Spinal cord (tissue), 10 donors: ENCODE measurements around the gene NUBPL. TPM values are rescaled to one million over a fixed set of nuclear protein-coding genes. Genes with fewer than 3 reads are reported as not detected.

ENCODE experiments used
- DNase-seq, 6 donors: peaks; one replicate each; pipeline versions ENCODE4 v3.0.0 to v3.0.0-alpha.2; 2013 to 2015; ENCODE audit warnings: low spot score in 6 of 6, low read depth in 4 of 6
- H3K27ac ChIP-seq: one replicate; pipeline ENCODE4 v1.5.1; 2013; ENCODE audit warnings: low read depth, low read length, control low read depth
- H3K27me3 ChIP-seq: one replicate; pipeline ENCODE4 v1.6.1; 2013; ENCODE audit warnings: low read length; ENCODE audit not compliant: control insufficient read depth, insufficient read depth
- H3K36me3 ChIP-seq: one replicate; pipeline ENCODE4 v1.6.1; 2013; ENCODE audit warnings: low read length; ENCODE audit not compliant: control insufficient read depth, insufficient read depth
- H3K4me1 ChIP-seq: one replicate; pipeline ENCODE4 v1.6.1; 2013; ENCODE audit warnings: low read length; ENCODE audit not compliant: control insufficient read depth, insufficient read depth
- H3K4me3 ChIP-seq: one replicate; pipeline ENCODE4 v1.5.1; 2013; ENCODE audit warnings: low read depth, low read length, control low read depth
- H3K9me3 ChIP-seq: one replicate; pipeline ENCODE4 v1.6.1; 2013; ENCODE audit warnings: low read length; ENCODE audit not compliant: control insufficient read depth, insufficient read depth
- WGBS: methylation state at CpG from one replicate; pipeline ENCODE4 v1.1.5; 2013; ENCODE audit warnings: missing lambda C conversion rate; ENCODE audit not compliant: insufficient coverage; 5-methylcytosine and 5-hydroxymethylcytosine counted together
- long read RNA-seq, 4 donors: transcript quantifications; one replicate each; lab custom pipeline, GENCODE V29; 2026
- polyA plus RNA-seq, 2 donors: library from polyadenylated mRNA; unstranded; fragments of 120-200 nt; gene quantifications; one replicate each; pipeline ENCODE4 v1.2.1, GENCODE V29; 2013; ENCODE audit not compliant: insufficient read length in 2 of 2
- total RNA-seq, 2 donors: library from RNA; depleted of rRNA in 1 of 2; stranded (reverse); fragments of 120-200 nt in 1 of 2; fragments of >200 nt in 1 of 2; gene quantifications; one replicate each; pipeline versions ENCODE4 v1.2.3 to v1.2.4, GENCODE V29; 2013 to 2014
- donor health status: healthy.

The NUBPL gene, protein sequence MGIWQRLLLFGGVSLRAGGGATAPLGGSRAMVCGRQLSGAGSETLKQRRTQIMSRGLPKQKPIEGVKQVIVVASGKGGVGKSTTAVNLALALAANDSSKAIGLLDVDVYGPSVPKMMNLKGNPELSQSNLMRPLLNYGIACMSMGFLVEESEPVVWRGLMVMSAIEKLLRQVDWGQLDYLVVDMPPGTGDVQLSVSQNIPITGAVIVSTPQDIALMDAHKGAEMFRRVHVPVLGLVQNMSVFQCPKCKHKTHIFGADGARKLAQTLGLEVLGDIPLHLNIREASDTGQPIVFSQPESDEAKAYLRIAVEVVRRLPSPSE
- total RNA-seq (10 to 100 TPM; 11.7 to 17.9 TPM), polyA plus RNA-seq (10 to 100 TPM; 11.2 to 11.3 TPM)
- long read RNA-seq, donor 1, full-length matches to known transcripts, result 3 of 3 reads
- long read RNA-seq, donor 1, partial matches to known transcripts, result 0 of 3 reads
- long read RNA-seq, donor 1, other reads (novel, unspliced or antisense), result 0 of 3 reads
- long read RNA-seq, donor 2, result 0 reads
- long read RNA-seq, donor 3, partial matches to known transcripts, result 0 of 1 reads
- long read RNA-seq, donor 3, other reads (novel, unspliced or antisense), result 0 of 1 reads
- long read RNA-seq, donor 4, full-length matches to known transcripts, result 4 of 4 reads
- long read RNA-seq, donor 4, partial matches to known transcripts, result 0 of 4 reads
- long read RNA-seq, donor 4, other reads (novel, unspliced or antisense), result 0 of 4 reads

DNA sequence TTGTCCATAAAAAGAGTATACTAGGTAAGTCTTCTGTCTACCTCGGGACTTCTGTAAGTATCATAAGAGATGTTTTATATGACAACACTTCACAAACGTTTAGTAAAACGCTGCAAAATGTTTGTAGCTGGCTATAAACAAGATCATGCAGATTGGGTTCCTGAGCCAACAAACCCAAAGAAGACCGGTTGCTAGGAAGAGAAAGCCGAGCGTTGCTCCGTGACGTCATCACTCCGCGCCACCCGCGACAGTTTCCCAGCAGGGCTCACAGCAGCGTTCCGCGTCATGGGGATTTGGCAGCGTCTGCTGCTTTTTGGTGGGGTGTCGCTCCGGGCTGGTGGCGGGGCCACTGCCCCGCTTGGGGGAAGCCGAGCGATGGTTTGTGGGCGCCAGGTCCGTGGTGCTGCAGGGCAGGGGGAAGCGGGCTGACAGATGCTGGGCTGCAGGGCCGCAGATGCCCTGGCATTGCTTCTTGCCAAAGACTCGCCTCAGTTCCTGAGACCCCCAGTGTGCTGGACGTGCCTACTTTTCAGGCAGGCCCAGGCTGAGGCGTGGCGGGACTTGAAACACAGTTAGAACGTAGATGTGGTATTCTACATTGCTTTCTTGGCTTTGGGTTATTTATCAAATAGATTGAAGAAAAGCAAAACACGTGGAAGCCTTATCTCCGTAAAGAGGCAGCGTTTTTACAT lies at the start of gene NUBPL:
Gene NUBPL (plus strand): TSS at position 250 of the 692 bp plus-strand sequence. CDS start 36 bp downstream, at position 286.
- peak; percentile 93 to 99 (median 94) for DNase-seq
- Histone ChIP-seq H3K36me3 (no peaks in the 10 kb centered on the region), H3K4me1 (no peaks in the 10 kb centered on the region), H3K9me3 (no peaks in the 10 kb centered on the region), H3K4me3 (peak within 1 kb of the TSS; percentile 92), H3K27ac (peak within 1 kb of the TSS; percentile 91), H3K27me3 (no peaks in the 10 kb centered on the region)
- WGBS, result 0% methylated on average over 30 of the region's 34 CpGs

DNA sequence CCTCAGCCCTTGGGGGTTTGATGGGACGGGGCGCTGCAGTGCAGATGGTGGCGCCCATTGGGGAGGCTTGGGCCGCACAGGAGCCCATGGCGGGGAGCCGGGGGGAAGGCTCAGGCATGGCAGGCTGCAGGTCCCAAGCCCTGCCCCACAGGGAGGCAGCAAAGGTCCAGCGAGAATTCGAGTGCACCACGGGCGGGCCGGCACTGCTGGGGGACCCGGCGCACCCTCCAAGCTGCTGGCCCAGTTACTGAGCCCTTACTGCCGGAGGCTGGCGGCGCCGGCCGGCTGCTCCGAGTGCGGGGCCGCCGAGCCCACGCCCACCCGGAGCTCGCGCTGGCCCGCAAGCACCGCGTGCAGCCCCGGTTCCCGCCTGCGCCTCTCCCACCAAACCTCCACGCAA lies 34.1 kb upstream of the NUBPL start:
- Histone ChIP-seq H3K27ac (no peak overlapping the region), H3K4me1 (no peaks in the 10 kb centered on the region), H3K36me3 (no peaks in the 10 kb centered on the region), H3K9me3 (no peaks in the 10 kb centered on the region), H3K4me3 (no peak overlapping the region), H3K27me3 (no peaks in the 10 kb centered on the region)
- DNase-seq, result no peak
- 97% methylated on average over 33 of the region's 33 CpGs for WGBS

DNA sequence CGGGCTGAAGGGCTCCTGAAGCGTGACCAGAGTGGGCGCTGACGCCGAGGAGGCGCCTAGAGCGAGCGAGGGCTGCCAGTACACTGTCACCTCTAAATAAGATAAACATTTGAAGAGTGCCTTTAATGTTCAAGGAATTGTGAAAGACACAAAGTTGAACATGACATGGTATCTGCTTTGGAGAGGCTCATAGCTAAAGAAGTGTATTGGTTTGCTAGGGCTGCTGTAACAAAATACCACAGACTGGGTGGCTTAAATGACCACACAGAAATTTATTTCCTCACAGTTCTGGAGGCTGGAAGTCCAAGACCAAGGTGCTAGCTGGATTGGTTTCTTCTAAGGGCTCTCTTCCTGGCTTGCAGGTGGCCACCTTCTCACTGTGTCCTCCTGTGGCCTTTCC lies 33.7 kb upstream of the NUBPL start:
- H3K36me3 ChIP-seq, result no peaks in the 10 kb centered on the region
- DNase-seq, result no peak
- no peak overlapping the region for H3K27ac ChIP-seq
- no peaks in the 10 kb centered on the region for H3K4me1 ChIP-seq
- no CpG with 5 or more reads among the region's 8 CpGs for WGBS
- H3K4me3 ChIP-seq, result no peak overlapping the region
- H3K9me3 ChIP-seq, result no peaks in the 10 kb centered on the region
- H3K27me3 ChIP-seq, result no peaks in the 10 kb centered on the region

DNA sequence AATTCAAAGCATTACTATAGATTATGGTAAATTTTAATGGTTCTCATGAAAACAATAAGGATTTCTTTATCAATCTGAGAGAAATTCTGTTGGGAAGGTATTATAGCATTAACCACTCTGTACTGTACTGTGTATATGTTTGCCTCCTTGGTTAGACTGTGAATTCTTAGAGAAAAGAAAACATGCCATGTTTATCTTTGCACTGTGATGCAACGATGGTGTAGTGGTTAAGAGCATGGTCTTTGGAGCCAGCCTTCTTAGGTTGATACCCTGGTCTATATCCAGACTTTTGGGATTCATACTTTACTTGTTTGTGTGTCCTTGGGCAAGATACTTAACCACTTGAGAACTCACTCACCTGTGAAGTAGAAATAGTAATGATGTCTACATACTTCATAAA lies 32.2 kb upstream of the NUBPL start:
- H3K4me3 ChIP-seq, result no peak overlapping the region
- 71% methylated on average over 1 of the region's 1 CpG for WGBS

DNA sequence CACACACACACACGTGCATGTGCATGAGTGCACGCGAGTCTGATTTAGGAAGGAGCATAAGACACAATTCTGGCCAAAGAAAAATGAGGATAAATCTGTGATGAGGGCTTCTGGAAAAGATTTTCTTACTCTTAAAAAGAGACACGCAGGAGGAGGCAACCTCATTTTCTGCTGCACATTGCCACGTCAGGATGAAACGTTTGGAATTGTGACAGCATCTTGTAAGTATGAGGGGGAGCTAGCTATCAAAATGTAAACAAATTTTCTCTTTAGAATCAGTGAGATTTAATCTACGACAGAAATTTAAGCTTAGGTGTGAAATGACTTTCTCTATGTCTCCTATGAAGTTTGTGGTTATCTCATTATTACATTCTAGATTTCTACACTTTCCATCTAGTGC lies 31.1 kb upstream of the NUBPL start:
- Histone ChIP-seq H3K4me3 (no peak overlapping the region), H3K27ac (no peak overlapping the region), H3K36me3 (no peaks in the 10 kb centered on the region), H3K27me3 (no peaks in the 10 kb centered on the region), H3K4me1 (no peaks in the 10 kb centered on the region), H3K9me3 (no peaks in the 10 kb centered on the region)
- no CpG with 5 or more reads among the region's 7 CpGs for WGBS
- no peak for DNase-seq

More for the DNA sequence above, 32.2 kb upstream of the NUBPL start:
- Histone ChIP-seq H3K27ac (no peak overlapping the region), H3K36me3 (no peaks in the 10 kb centered on the region), H3K27me3 (no peaks in the 10 kb centered on the region), H3K4me1 (no peaks in the 10 kb centered on the region), H3K9me3 (no peaks in the 10 kb centered on the region)
- DNase-seq, result no peak

DNA sequence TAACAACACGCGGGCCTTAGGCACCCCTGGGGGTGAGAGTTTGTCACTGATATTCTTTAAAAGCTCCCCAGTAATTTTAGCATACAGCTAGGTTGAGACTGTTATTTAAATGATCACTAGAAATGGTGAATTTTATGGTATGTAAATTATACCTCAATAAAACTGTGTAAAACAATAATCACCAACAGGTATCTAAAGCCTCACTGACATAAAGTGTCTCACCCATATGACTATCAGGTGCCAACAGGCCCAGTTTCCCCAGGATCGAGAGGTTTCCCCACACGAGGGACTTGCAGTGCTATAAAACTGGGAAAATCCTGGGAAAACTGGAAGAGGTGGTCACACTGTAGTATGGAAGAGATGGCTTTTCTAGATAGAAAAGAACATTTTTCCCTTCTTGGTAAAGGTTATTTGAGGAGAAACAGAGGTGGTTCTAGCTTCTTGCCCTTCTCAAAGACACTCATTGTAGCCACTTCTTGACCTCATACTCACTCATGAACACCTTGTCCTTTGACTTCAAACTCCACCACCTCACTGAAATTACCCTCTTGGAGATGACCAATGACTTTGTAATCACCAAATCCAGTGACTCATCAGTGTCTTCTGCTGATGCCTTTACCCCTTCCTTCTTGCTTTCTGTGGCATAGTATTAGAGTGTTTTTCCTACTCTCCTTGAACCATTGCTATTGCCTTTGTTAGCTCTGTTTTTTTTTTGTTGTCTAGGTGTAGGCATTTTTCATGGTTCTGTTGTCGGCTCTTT lies 24.8 kb upstream of the NUBPL start:
- H3K9me3 ChIP-seq, result no peaks in the 10 kb centered on the region
- no peak overlapping the region for H3K4me3 ChIP-seq
- no peaks in the 10 kb centered on the region for H3K36me3 ChIP-seq
- no peak for DNase-seq
- no peak overlapping the region for H3K27ac ChIP-seq
- H3K27me3 ChIP-seq, result no peaks in the 10 kb centered on the region
- H3K4me1 ChIP-seq, result no peaks in the 10 kb centered on the region
- no CpG with 5 or more reads among the region's 5 CpGs for WGBS

DNA sequence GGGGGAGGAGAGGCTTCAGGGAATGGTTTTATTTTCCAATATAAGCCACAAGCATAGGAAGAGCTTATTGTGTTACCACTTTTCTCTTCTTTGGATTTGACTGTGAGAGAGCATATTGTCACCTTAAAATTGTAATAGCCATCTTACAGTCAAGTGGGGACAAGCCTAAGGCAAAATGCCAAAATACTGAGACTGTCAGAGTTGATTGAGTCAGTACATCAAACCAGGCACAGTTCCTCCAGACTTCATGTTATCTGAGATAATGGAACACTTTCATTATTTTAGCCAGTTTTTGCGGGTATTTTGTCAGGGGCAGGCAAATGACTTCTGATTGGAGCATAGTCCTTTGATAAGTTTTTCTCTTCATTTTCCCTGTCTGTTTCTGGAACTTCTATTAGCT lies 19.5 kb upstream of the NUBPL start:
- Histone ChIP-seq H3K4me3 (no peak overlapping the region), H3K27me3 (no peaks in the 10 kb centered on the region), H3K27ac (no peak overlapping the region), H3K4me1 (no peaks in the 10 kb centered on the region), H3K36me3 (no peaks in the 10 kb centered on the region), H3K9me3 (no peaks in the 10 kb centered on the region)
- WGBS, result 100% methylated on average over 1 of the region's 1 CpG
- DNase-seq, result no peak

DNA sequence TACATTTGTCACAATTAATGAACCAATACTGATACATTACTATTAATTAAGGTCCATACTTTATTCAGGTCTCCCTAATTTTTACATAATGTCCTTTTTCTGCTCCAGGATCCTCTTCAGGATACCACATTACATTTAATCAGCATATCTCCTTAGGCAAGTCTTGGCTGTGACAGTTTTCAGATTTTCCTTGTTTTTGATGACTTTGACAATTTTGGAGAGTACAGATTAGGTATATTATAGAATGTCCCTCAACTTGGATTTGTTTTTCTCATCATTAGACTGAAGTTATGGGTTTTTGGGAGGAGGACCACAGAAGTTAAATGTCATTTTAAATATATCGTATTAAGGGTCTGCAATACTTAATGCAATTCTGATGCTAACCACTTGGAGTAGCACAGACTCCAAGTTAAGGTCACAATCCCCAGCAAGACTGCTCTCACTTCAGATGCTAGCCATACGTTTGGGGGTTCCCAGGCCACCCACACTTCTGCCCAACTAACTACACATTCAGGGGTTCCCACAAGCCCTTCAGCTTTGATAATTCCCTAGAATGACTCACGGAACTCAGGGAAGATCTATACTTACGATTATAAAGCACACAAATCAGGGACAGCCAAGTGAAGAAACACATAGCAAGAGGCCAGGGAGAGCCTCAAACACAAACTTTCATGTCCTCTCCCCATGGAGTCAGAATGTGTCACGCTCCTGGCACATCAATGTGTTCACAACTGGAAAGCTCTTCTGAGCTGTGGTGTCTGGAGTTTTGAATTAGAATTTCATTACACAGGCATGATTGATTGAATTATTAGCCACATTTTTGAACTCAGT lies 17.0 kb upstream of the NUBPL start:
- Histone ChIP-seq H3K9me3 (no peaks in the 10 kb centered on the region), H3K27me3 (no peaks in the 10 kb centered on the region), H3K36me3 (no peaks in the 10 kb centered on the region), H3K27ac (no peak overlapping the region), H3K4me1 (no peaks in the 10 kb centered on the region), H3K4me3 (no peak overlapping the region)
- peak in 2 of 6 donors; percentile 5 to 13 for DNase-seq
- 72% methylated on average over 3 of the region's 5 CpGs for WGBS
